ENCODE results near the gene KLRF2.

The KLRF2 gene

DNA sequence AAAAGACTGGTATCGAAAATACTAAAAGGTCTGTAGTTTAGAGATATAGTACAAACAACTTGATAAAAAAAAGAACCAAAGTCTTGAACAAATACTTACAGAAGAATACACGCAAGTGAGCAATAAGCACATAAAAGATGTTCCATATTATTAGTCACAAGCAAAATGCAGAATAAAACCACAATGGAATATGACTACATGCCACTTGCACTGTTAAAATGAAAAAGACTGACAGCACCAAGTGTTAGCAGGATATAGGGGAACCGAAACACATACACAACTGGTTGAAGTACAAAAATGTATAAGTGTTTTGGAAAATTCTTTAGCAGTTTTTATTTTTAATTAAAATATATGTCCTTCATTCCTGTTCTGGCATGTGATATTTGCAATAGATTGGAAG is 47.3 kb downstream of the KLRF2 start:
- Histone ChIP-seq H3K27ac (ENCODE audit: extremely low read depth, low read depth, low read length) (no peak overlapping the region), H3K4me1 (ENCODE audit: control insufficient read depth, insufficient read depth, low read length) (no peaks in the 10 kb centered on the region), H3K9me3 (ENCODE audit: control insufficient read depth, insufficient read depth, low read depth, low read length) (no peaks in the 10 kb centered on the region), H3K36me3 (ENCODE audit: control insufficient read depth in 2 of 2, insufficient read depth in 1 of 2, low read length in 2 of 2) (no peaks in the 10 kb centered on the region), H3K4me3 (ENCODE audit: low read depth, low read length) (no peak overlapping the region)
- no peak for TF ChIP-seq ZNF292 (tag by site-specific recombination; IDR thresholded peaks at IDR 0.05; ENCODE audit: borderline replicate concordance, low read depth)
- TF ChIP-seq ZSCAN16 (tag by site-specific recombination; IDR thresholded peaks at IDR 0.05), result no peak
- no peak for TF ChIP-seq GFI1B (tag by site-specific recombination; IDR thresholded peaks at IDR 0.05)
- TF ChIP-seq, protein P1, sequence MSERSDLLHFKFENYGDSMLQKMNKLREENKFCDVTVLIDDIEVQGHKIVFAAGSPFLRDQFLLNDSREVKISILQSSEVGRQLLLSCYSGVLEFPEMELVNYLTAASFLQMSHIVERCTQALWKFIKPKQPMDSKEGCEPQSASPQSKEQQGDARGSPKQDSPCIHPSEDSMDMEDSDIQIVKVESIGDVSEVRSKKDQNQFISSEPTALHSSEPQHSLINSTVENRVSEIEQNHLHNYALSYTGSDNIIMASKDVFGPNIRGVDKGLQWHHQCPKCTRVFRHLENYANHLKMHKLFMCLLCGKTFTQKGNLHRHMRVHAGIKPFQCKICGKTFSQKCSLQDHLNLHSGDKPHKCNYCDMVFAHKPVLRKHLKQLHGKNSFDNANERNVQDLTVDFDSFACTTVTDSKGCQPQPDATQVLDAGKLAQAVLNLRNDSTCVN (tag by site-specific recombination; optimal IDR thresholded peaks at IDR 0.05), result no peak
- no peak for TF ChIP-seq ZNF843 (tag by site-specific recombination; IDR thresholded peaks at IDR 0.05)
- ChIA-PET CTCF (interaction anchor here (0.9 kb wide), 1 partner anchor 178 kb away, joined by 6 read pairs; no protein-coding TSS in a partner anchor), POLR2A (no interaction called here)

DNA sequence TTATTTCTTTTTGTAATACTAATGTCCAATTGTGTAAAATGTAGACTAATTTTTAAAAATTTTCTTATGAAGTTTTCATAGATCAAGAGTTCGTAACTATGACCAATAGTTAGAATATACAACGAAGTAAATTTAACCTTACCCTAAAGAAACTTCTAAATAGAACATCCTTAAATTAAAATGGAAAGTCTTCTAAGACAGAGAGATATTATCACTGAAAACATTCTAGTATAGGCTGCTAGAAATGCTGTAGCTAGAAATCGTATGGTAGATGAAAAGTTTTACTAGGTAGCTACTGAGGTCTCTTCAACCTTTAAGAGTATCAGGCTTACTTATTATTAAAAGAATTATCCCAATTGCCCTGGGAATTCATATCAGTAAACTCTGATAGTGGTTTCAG is 50.0 kb downstream of the KLRF2 start:
- no peak overlapping the region for H3K4me3 ChIP-seq (ENCODE audit: low read depth, low read length)

DNA sequence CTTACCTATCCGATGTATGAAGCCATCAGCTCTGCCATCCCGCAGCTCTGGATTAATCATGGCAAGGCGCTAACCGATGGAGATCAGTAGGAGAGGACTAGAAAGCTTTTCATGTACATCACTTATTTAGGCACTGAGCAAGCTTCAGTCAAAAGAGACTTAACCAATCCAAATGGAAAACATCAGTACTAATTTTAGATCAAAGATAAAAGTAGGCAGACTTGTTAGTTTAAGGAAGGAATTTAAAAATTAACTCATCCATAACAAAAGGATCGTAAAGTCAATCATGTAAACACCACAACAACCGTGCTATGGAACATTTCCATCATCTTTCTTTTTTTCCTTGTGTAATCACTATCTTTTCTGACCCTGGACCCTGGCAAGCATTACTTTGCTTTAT is 51.0 kb downstream of the KLRF2 start, which contains the start of gene CLEC2A:
CLEC2A (minus strand) TSS at position 101 of the 400 bp plus-strand sequence; CDS start at position 60, 41 bp downstream.
- no peak within 1 kb of the TSS for H3K27ac ChIP-seq (ENCODE audit: extremely low read depth, low read depth, low read length)
- ChIA-PET POLR2A (no interaction called here), CTCF (interaction anchor here (0.5 to 1.1 kb wide), 3 partner anchors 182 to 1482 kb away, joined by 3 read pairs; no protein-coding TSS in a partner anchor)
- no peaks in the 10 kb centered on the region for H3K36me3 ChIP-seq (ENCODE audit: control insufficient read depth in 2 of 2, insufficient read depth in 1 of 2, low read length in 2 of 2)
- no peak within 1 kb of the TSS for H3K4me3 ChIP-seq (ENCODE audit: low read depth, low read length)
- TF ChIP-seq ZNF560 (tag by site-specific recombination; IDR thresholded peaks at IDR 0.05; ENCODE audit: borderline replicate concordance), result no peak
- H3K9me3 ChIP-seq (ENCODE audit: control insufficient read depth, insufficient read depth, low read depth, low read length), result no peaks in the 10 kb centered on the region
- H3K4me1 ChIP-seq (ENCODE audit: control insufficient read depth, insufficient read depth, low read length), result no peaks in the 10 kb centered on the region

More for the DNA sequence above, 50.0 kb downstream of the KLRF2 start:
- Histone ChIP-seq H3K27ac (ENCODE audit: extremely low read depth, low read depth, low read length) (no peak overlapping the region), H3K4me1 (ENCODE audit: control insufficient read depth, insufficient read depth, low read length) (no peaks in the 10 kb centered on the region), H3K36me3 (ENCODE audit: control insufficient read depth in 2 of 2, insufficient read depth in 1 of 2, low read length in 2 of 2) (no peaks in the 10 kb centered on the region), H3K9me3 (ENCODE audit: control insufficient read depth, insufficient read depth, low read depth, low read length) (no peaks in the 10 kb centered on the region)
- TF ChIP-seq ZNF391 (tag by site-specific recombination; IDR thresholded peaks at IDR 0.05; ENCODE audit: borderline replicate concordance, low read depth) (no peak), ZNF133 (tag by site-specific recombination; IDR thresholded peaks at IDR 0.05) (no peak), MZF1 (tag by site-specific recombination; IDR thresholded peaks at IDR 0.05; ENCODE audit: borderline replicate concordance) (no peak), ZNF24 (tag by site-specific recombination; IDR thresholded peaks at IDR 0.05) (no peak)
- TF ChIP-seq, protein P2, sequence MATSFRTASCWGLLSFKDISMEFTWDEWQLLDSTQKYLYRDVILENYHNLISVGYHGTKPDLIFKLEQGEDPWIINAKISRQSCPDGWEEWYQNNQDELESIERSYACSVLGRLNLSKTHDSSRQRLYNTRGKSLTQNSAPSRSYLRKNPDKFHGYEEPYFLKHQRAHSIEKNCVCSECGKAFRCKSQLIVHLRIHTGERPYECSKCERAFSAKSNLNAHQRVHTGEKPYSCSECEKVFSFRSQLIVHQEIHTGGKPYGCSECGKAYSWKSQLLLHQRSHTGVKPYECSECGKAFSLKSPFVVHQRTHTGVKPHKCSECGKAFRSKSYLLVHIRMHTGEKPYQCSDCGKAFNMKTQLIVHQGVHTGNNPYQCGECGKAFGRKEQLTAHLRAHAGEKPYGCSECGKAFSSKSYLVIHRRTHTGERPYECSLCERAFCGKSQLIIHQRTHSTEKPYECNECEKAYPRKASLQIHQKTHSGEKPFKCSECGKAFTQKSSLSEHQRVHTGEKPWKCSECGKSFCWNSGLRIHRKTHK (tag by site-specific recombination; IDR thresholded peaks at IDR 0.05), result no peak
- ChIA-PET POLR2A (no interaction called here), CTCF (no interaction called here)

DNA sequence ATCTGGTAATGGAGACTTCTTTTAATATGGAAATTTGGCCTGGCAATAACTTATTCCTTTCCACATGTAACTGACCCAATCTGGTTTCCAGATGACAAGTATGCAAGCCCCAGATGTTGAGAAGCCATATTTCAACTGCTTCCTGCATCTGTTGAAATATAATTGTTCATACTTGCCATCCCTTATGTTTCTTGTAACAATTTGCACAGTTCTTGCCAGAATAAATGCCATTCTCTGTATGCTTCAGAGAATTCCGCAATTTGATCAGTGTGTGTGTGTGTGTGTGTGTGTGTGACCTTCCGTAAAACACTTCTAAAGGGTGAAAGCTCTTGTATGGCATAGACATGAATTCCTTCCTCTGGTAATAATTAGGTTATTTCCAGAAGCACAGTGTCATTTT is 52.7 kb downstream of the KLRF2 start:
- Histone ChIP-seq H3K4me3 (ENCODE audit: low read depth, low read length) (no peak overlapping the region), H3K27ac (ENCODE audit: extremely low read depth, low read depth, low read length) (no peak overlapping the region), H3K36me3 (ENCODE audit: control insufficient read depth in 2 of 2, insufficient read depth in 1 of 2, low read length in 2 of 2) (no peaks in the 10 kb centered on the region), H3K9me3 (ENCODE audit: control insufficient read depth, insufficient read depth, low read depth, low read length) (no peaks in the 10 kb centered on the region), H3K4me1 (ENCODE audit: control insufficient read depth, insufficient read depth, low read length) (no peaks in the 10 kb centered on the region)
- ChIA-PET CTCF (no interaction called here), POLR2A (no interaction called here)
- TF ChIP-seq KLF16 (tag by site-specific recombination; IDR thresholded peaks at IDR 0.05) (no peak), KLF10 (tag by site-specific recombination; IDR thresholded peaks at IDR 0.05) (no peak), ZNF510 (tag by site-specific recombination; IDR thresholded peaks at IDR 0.05; ENCODE audit: insufficient replicate concordance) (no peak), ZNF677 (tag by site-specific recombination; IDR thresholded peaks at IDR 0.05) (no peak), ZNF350 (tag by site-specific recombination; IDR thresholded peaks at IDR 0.05) (no peak), ZNF548 (tag by site-specific recombination; IDR thresholded peaks at IDR 0.05) (no peak), ZNF701 (tag by site-specific recombination; IDR thresholded peaks at IDR 0.05) (no peak), YY1 (tag by site-specific recombination; IDR thresholded peaks at IDR 0.05) (no peak), ZNF169 (tag by site-specific recombination; IDR thresholded peaks at IDR 0.05) (no peak), ZNF626 (tag by site-specific recombination; IDR thresholded peaks at IDR 0.05) (no peak), GFI1B (tag by site-specific recombination; IDR thresholded peaks at IDR 0.05) (no peak), ZNF768 (tag by site-specific recombination; IDR thresholded peaks at IDR 0.05) (no peak), REPIN1 (tag by site-specific recombination; IDR thresholded peaks at IDR 0.05; ENCODE audit: low read depth) (no peak), ZNF791 (tag by site-specific recombination; IDR thresholded peaks at IDR 0.05) (no peak)
- TF ChIP-seq, protein P3, sequence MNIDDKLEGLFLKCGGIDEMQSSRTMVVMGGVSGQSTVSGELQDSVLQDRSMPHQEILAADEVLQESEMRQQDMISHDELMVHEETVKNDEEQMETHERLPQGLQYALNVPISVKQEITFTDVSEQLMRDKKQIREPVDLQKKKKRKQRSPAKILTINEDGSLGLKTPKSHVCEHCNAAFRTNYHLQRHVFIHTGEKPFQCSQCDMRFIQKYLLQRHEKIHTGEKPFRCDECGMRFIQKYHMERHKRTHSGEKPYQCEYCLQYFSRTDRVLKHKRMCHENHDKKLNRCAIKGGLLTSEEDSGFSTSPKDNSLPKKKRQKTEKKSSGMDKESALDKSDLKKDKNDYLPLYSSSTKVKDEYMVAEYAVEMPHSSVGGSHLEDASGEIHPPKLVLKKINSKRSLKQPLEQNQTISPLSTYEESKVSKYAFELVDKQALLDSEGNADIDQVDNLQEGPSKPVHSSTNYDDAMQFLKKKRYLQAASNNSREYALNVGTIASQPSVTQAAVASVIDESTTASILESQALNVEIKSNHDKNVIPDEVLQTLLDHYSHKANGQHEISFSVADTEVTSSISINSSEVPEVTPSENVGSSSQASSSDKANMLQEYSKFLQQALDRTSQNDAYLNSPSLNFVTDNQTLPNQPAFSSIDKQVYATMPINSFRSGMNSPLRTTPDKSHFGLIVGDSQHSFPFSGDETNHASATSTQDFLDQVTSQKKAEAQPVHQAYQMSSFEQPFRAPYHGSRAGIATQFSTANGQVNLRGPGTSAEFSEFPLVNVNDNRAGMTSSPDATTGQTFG (tag by site-specific recombination; IDR thresholded peaks at IDR 0.05; ENCODE audit: borderline replicate concordance), result no peak

Data from HEK293 (cell line).